Right renal cortex interstitium (tissue), 3 donors: ENCODE measurements around the gene LIN54. TPM values are rescaled to one million over a fixed set of nuclear protein-coding genes. Genes with fewer than 3 reads are reported as not detected.
"Not testable (repeated sequence)": the region's sequence is repeated elsewhere in the genome, so short reads cannot be mapped to it uniquely, and the experiment has no call there.

ENCODE experiments used
- DNase-seq, 3 donors: peaks; one replicate each; pipeline ENCODE4 v3.0.0-alpha.2; 2013; ENCODE audit warnings: low read depth in 3 of 3, low spot score in 2 of 3
- polyA plus RNA-seq, 3 donors: library from polyadenylated mRNA; unstranded; fragments of 120-200 nt; gene quantifications; one replicate each; pipeline ENCODE4 v1.2.1, GENCODE V29; 2013; ENCODE audit not compliant: insufficient read length in 3 of 3

The LIN54 gene
- polyA plus RNA-seq, 3 donors: 16.1 to 16.4 (median 16.1) TPM

DNA sequence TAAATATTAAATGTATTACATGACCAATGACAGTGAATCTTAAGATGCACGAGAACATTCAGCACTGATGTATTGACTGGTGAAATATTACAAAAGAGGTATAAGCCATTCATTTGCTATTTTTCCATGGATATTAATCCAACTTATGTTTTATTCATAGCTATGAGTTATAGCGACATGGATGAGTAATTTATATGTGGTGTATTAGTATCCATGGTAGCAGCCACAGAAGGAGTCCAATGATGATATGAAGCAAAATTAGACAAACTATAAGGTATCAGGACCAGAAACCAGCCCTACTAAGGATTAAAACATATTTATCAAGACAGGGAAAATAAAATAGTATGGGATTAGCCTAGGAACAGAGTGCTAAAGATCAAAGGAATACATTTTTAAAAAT, 59.4 kb downstream of the LIN54 start:
- DNase-seq: no peak

DNA sequence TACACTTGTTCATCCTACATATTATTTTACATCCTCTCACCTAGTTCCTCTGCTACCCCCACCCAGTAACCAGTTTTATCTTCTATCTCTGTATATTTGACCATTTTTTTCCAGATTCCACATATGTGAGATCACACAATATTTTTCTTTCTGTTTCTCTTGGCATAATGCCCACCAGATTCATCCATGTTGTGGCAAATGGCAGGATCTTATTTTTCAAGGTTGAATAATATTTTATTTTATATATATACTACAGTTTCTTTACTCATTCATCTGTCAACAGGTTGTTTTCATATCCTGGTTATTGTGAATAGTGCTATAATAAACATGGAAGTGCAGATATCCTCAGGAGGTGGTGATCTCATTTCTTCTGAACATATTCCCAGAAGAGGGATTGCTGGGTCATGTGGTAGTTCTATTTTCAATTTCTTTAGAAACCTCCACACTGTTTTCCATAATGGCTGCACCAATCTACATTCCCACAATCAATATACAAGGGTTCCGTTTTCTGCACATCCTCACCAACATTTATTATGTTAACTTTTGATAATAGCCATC, 61.9 kb downstream of the LIN54 start:
- no peak for DNase-seq

DNA sequence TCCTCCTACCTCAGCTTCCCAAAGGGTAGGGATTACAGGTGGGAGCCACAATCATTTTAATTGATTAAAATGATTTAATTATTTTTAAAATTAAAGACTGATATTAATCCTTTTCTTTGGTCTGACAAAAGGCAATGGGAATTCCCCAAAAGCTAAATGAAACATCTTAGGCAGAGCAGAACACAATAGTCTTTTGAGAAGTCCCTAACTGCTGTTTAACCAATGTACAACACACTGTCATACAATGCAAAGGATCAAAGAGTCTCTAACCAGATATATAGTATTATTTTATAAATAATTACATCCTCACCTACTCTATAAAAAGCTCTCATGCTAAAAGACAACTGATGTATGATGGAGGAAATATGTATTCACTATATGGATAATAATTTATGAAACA, 63.1 kb downstream of the LIN54 start:
- DNase-seq: no peak

DNA sequence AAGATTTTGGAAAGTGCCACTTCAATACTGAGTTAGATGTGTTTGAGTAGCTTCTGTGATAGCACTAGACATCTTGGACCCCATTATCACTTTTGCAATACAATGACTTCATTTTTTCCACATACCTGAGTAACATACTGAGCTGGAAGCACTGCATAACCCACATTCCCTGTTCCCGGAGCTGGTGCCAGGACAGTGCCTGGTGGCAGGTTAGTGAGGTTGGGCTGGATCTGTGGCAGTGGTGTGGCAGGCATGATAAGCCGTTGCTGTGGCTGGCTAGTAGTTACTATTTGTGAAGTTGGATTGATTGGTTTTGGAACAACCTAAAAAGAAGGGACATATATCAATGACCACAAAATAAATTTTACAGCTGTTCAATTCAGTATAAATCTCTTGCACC, 71.2 kb downstream of the LIN54 start:
- no peak for DNase-seq

DNA sequence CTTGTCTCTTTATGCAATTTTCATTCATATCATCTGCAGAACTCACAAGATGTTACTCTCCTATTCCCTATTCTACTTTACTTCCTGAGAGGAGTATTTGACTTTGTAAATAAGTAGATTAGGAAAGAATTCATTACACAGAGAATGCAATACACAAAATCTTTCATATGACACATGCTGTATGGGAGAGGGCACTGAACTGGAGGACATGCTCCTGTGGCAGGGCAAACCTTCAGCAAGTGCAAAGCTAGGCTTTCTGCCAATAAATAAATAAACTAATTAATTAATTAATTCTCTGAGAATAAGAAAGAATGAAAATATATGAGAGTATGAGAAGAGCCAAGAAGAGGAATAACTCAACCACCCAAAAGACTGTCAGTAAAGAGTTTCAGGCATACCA, 76.2 kb downstream of the LIN54 start:
- no peak for DNase-seq

DNA sequence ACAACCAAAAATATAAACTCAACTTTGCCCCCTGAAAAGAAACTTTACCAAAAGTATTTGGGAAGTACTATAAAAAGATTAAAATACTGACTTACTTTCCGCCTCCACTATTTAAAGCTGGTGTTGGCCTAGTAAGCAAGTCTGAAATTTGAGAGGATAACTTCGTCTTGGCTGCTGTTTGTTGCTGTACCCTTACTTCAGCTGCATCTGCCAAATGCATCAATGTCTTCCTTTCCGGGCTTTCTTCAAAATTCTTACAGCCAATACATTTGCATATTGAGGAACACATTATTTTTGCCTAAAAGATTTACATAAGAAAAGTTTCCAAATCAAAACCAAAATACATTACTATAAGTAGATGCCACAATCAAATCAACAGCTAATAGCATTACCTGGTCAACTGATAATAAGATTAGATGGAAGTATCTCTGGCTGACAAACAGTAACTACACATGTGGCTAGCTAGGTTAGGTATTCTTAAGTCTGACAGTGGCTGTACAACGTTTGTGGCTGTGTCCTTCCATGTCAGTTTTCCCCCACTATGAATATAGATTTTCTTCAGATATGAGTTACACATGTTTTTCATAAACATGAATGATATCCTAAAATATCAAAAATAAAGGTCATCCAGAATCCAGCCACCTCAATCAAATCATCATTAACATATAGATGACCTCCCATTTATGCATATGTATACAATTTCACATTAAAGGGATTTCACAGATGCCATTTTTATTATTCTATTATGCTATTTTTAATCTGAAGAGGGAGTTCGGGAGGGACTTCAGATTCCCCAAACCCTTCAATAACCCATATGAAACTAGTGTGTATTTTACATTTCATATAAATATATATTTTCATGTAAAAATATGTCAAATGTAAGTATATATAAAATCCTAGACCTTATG, 79.5 kb downstream of the LIN54 start:
- no peak for DNase-seq

DNA sequence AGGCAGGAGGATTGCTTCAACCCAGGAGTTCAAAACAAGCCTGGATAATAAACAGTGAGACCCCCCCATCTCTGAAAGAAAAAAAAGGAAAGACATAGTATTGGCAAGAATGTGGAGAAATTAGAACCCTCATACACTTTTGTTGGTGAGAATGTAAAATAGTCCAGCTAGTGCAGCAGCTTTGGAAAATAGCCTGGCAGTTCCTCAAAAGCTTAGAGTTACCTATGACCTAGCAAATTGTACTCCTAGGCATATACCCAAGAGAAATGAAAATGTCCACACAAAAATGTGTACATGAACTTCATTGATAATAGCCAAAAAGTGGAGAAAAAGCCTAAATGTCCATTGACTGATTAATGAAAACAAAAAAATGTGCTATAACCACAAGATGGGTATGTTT, 88.8 kb downstream of the LIN54 start:
- DNase-seq: no peak

DNA sequence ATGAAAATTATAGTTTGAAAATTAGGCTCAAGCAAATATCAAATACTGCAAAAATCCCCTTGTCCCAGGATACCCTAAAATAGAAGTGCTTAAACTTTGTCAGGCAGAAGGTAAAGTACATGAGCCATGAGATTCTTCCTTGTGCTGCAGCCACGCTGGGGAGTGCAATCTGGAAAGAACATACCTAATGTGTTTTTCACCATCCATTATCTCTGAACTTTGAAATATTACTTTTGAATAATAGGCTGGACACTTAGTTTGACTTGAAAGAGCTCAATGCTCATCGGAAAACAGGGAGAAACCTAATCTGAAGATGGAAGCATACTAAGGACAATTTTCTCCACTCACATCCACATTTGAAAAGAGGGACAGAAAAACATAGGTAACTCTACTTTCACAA, 91.2 kb downstream of the LIN54 start:
- no peak for DNase-seq

DNA sequence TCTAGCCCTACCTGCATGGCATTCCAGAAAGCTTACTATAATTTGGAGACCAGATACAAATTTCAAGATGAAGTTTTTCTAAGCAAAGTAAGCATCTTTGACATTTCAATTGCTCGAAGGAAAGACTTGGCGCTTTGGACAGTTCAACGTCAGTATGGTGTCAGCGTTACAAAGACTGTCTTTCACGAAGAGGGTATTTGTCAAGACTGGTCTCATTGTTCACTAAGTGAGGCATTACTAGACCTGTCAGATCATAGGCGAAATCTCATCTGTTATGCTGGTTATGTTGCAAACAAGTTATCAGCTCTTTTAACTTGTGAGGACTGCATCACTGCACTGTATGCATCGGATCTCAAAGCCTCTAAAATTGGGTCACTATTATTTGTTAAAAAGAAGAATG, 92.5 kb downstream of the LIN54 start:
- DNase-seq: no peak

DNA sequence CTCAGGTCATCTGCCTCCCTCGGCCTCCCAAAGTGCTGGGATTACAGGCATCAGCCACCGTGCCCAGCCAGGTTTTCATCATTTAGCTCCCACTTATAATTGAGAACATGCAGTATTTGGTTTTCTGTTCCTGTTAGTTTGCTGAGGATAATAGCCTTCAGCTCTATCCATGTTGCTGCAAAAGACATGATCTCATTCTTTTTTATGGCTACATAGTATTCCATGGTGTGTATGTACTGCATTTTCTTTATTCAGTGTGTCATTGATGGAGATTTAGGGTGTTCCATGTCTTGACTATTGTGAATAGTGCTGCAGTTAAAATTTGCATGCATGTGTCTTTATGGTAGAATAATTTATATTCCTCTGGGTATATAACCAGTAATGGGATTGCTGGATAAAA, 96.7 kb downstream of the LIN54 start:
- DNase-seq: not testable (repeated sequence)

DNA sequence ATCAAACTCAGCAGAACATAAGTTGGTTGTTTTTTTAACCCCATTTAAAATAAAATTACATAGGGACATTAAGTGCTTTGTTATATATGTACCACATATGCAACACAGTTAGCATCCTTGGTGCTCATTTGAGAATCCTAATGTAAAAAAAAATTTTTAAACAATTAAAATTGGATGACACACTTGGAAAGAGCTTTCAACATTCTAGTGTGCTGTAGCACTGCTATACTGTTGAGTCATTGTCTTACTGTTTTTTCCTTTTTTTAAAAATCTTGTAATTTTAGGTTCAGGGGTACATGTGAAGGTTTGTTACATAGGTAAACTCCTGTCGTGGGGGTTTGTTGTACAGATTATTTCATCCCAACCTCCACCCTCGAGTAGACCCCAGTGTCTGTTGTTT, 97.3 kb downstream of the LIN54 start:
- DNase-seq: no peak

DNA sequence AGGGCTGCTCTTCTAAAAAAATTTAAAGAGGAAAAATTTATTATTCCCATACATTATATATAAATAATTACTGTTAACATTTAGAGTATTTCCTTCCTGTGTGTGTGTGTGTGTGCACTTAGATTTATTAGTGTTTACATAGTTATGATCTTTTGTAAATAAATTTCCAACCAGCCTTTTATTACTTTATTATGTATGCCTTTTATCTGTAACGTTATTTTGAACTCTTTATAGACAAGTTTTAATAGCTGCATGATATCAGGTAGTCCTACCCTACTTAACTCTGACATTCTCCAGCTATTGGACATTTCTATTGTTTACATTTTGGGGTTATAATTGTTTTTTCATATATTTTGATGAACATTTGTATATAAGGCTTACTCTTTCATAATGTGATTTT, 101.3 kb downstream of the LIN54 start:
- no peak for DNase-seq

DNA sequence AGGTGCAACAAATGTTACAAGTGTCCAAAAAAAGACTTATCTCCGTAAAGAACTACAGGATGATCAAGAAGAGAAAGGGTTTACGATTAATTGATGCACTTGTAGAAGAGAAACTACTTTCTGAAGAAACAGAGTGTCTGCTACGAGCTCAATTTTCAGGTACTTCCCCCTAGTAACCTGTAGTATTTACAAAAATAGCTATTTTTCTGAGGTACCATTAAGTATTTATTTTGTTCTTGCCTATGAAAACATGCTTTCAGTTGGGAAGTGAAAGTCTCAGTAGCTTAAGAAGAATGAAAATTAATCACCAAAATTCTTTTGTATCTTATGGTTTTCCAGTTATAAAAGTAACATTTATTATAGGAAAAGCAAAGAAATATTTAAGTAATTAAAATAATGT, 104.2 kb downstream of the LIN54 start:
- no peak for DNase-seq

DNA sequence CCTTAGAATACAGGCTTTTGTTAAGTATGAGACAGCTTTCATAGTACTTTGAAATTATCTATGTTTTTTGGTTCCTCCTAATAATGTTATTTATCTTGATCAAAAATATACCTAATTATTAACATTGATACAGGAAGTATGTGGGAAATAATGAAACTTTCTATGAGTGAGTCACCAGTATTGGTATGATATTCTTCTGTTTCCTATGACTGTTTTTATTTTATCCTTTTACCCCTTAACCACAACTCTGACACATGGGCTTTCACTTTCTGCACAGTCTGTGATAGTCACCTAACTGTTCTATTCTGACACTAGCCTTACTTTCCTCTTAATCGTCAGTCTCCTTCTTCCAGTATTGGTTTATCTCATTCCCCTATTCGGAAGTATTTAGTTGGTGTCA, 105.4 kb downstream of the LIN54 start:
- DNase-seq: no peak

DNA sequence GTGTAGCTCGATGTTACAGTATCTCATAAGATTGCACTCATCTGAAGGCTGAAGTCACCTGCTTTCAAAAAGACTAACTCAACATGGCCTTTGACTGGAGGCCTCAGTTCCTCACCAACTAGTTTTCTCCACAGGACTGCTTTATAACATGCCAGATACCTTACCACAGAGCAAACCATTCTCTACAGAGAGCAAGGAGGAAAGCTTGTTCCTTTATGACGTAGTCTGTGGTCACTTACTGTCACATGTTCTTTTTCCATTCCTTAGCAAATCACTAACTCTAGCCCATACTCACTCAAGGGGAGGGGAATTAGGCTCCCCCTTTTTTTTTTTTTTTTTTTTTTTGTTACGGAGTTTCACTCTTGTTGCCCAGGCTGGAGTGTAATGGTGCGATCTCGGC, 106.9 kb downstream of the LIN54 start:
- no peak for DNase-seq

DNA sequence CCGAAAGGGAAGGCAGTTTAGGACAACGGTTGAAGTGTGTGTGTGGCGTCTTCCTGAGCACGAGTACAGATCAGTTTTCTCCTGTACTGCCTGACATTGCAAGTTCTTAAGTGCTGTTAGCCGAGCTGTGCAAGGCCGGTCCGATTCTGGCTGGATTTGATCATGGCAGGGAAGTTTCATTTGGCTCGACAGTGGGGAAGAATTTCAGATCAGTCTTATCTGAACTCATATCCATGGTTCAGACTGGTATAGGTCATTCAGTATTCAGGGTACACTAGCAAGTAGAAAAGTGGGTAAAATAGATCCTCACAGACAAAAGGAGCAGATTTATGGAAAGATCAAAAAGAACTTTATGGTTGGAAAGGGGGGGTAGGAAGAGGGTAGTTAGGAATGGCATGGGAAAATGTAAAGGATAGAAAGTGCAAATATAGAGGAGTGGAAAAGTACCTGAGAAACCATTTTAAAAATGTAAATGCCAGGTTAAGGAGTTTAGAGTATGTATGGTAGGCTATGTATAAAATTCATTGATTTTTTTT, 109.4 kb downstream of the LIN54 start:
- no peak for DNase-seq

DNA sequence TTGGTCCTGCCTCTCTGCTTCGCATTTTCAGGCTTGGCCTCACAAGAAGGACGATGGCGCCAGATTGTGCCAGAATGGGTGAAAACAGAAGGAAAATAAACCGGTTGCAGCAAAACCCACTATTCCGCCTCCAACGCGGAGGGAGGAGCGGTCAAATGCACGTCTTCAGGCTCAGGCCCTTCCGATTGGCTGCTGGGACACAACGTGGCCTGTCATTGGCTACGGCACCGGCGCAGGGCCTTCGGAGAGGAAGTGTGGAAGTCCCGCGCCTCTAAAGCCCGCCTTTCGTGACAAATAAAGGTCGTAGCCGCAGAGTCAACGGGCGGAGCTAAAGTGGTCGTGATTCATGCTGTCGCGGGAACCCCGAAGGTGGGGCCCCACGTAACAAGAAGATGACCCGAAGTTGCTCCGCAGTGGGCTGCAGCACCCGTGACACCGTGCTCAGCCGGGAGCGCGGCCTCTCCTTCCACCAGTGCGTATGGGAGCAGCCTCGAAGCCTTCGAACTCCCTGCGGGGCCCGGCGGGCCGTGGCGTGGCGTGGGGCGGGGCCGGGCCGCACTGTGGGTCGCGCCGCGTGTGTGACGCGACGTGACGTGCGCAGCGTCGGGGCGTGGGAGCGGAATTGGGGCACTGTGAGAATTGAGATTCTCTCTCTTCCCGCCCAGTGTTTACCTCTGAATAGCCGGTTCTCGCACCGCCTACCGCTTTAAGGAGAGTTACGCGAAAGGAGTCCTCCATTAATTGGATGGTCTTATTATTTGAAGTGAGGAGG, 110.0 kb downstream of the LIN54 start, which contains the start of gene THAP9:
Gene THAP9 (plus strand): TSS at position 325 of the 772 bp plus-strand sequence. CDS start 68 bp downstream, at position 393.
- peak; percentile 93 to 98 (median 94) for DNase-seq

DNA sequence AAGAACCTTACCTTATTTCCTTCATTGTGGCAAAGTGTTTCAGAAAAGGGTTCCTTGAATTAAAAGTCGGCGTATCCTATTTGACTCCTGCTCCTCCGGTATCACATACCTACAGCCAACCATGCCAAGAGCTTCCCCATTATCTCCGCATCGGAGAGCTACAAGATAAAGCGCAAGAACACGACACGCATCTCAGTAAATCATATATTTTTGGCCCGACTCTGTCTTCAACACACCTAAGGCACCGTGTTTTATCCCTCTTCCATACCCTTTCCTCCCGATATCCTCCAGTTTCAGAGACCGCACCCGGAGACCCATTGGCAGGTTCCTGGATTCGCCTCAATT, 110.6 kb downstream of the LIN54 start:
- no peak for DNase-seq

DNA sequence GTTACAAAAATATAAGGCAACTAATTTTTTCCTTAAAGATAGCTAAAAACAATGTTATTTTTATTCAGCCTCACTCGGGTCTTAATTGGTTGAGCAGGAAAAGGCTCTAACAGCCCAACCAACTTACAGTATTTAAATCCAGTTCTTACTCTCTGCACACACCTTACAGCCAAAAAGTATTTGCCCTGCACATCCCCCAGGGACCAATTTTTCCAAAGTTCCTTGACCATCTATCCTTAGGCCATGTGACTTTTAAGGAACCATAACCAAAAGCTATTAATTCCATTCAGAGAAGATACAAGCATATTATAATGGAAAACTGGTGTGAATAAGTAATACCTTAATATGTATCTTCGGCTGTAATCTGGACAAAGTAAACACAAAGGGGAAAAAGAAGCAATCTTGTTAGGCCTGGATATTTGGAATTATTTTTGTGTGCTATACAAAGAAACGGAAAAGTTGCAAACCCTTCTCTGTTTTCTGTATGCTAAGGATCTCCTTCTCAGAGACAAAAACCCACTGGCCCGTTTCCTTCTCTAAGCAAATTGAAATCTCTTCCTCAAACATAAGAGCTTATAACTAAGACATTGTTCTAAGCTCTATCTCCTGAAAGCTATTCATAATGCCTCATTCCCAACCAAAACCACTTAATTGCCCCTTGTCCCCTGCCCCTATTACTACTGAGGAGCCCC, 111.1 kb downstream of the LIN54 start:
- no peak for DNase-seq

DNA sequence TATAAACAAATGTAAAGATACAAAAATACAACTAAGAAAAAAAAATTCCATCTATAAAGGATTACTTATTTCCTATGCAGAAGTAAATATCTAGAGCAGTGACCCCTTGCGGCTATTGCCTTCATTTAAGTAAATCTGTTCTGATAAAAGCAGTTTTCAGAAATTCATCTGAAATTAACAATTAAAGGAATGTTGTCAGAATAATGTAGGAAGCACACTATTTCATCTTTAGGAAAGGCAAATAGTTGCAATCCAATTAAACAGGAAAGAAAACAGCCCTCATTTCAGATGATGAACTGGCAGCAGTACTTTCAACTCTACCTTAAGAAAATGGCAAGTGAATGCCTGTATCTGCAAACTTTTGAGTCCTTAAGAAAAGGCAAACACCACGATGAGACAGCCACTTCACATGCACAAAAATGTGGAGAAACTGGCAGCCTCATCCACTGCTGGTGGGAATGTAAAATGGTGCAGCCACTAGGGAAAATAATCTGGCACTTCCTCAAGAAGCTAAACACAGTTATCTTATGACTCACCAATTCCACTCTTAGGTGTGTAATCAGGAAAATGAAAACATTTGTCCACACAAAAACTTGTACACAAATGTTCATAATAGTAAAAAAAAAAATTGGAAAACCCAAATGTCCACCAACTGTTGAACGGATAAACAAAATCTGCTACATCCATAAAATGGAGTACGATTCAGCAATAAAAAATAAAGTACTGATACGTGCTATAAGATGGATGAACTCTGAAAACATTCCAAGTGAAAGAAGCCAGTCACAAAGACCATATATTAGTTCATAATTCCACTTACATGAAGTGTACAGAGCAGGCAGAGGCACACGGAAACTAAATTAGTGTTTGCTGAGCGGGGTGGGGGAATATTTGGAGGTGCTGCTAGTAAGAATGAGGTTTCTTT, 112.0 kb downstream of the LIN54 start:
- no peak for DNase-seq
